Right renal cortex interstitium (tissue), 3 donors: Measurements from ENCODE around the gene CISTR. TPM values are rescaled to one million over a fixed set of nuclear protein-coding genes. Genes with fewer than 3 reads are reported as not detected.

Experiments
- polyA plus RNA-seq, 3 donors: library from polyadenylated mRNA; unstranded; fragments of 120-200 nt; gene quantifications; one replicate each; pipeline ENCODE4 v1.2.1, GENCODE V29; 2013; ENCODE audit not compliant: insufficient read length in 3 of 3

The CISTR gene
- polyA plus RNA-seq, 3 donors, result 0.23 TPM; not detected in 2

Other genes starting within 250 kb of the CISTR start
- 1 to 10 TPM in 1 of 3 donors, under 1 TPM in 2; 0.40 to 1.4 (median 0.61) TPM for gene NPFF, start 244.5 kb downstream of the CISTR start, polyA plus RNA-seq
- gene ATF7, start 125.6 kb downstream of the CISTR start, polyA plus RNA-seq, result 10 to 100 TPM; 38.8 to 47.9 (median 39.0) TPM
- 100 to 1,000 TPM; 582 to 652 (median 624) TPM for gene ATP5MC2, start 75.9 kb downstream of the CISTR start, polyA plus RNA-seq
- gene CALCOCO1, start 24.5 kb downstream of the CISTR start, polyA plus RNA-seq, result 100 to 1,000 TPM; 124 to 126 (median 125) TPM
- not detected for gene HOXC13, start 186.9 kb upstream of the CISTR start, polyA plus RNA-seq
- gene HOXC12, start 202.9 kb upstream of the CISTR start, polyA plus RNA-seq, result not detected
- gene HOXC11, start 221.1 kb upstream of the CISTR start, polyA plus RNA-seq, result 1 to 10 TPM; 1.4 to 2.8 (median 1.5) TPM
- 1 to 10 TPM; 1.1 to 2.9 (median 1.2) TPM for gene HOTAIR, start 223.0 kb upstream of the CISTR start, polyA plus RNA-seq
- gene HOXC10, start 233.2 kb upstream of the CISTR start, polyA plus RNA-seq, result 10 to 100 TPM; 63.5 to 68.8 (median 64.5) TPM
- 10 to 100 TPM; 21.0 to 25.3 (median 22.3) TPM for gene HOXC9, start 248.2 kb upstream of the CISTR start, polyA plus RNA-seq